ENCODE data around the gene DBP. TPM values are rescaled to one million over a fixed set of nuclear protein-coding genes. Genes with fewer than 3 reads are reported as not detected.
A peak's percentile ranks its signal among the peaks of the same experiment; 100 is the strongest.

DBP gene
- total RNA-seq, 2 donors from 2014 or later = 2.8 to 5.9 TPM

DNA sequence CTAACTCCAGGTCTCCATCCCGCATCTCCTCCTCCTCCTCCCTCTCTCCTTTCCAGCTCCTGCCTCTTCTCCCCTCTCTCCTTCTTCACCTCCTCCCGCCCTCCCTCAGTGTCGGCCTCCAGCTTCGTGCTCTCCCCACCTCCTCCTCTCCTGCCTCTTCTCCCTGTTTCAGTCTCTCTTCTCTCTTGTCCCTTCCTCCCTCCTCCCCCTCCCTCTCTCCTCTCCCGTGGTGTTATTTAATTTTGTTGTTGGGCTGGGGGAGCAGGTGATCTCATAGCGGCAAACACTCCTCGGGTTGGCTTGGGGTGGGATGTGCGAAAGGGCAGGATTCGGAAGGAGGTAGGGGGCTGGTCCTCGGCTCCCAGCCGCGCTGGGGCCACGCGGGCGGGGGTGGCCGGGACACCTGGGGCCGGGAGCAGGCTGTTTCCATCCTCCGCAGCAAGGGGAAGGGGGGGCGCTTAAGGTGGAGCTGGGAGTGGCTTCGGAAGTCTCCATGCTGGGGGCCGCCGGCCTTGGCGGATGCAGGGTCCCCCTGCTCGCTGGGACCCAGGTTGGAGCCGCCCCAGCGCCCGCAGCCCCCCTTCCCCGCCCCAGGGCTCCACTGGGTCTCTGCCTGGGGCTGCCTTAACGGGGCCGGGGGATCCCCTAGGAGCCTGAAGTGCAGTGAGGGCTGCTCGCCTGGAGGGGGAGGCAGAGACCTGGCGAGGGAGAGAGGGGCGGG lies 9.0 kb upstream of the DBP start, which contains the start of gene CA11:
CA11 (minus strand) TSS at position 187 of the 721 bp plus-strand sequence. CDS start 555 bp downstream, outside the sequence.
- H3K4me1 ChIP-seq = peaks cover 0 to 23% of the 10 kb centered on the region in 2 donors
- peak; percentile 88 for DNase-seq (ENCODE audit: low spot score)
- no peaks in the 10 kb centered on the region for H3K9me3 ChIP-seq
- H3K4me3 ChIP-seq = peak within 1 kb of the TSS; percentile 47 to 57
- no peaks in the 10 kb centered on the region for H3K27me3 ChIP-seq
- no peaks in the 10 kb centered on the region for H3K36me3 ChIP-seq
- TF ChIP-seq, protein P1, sequence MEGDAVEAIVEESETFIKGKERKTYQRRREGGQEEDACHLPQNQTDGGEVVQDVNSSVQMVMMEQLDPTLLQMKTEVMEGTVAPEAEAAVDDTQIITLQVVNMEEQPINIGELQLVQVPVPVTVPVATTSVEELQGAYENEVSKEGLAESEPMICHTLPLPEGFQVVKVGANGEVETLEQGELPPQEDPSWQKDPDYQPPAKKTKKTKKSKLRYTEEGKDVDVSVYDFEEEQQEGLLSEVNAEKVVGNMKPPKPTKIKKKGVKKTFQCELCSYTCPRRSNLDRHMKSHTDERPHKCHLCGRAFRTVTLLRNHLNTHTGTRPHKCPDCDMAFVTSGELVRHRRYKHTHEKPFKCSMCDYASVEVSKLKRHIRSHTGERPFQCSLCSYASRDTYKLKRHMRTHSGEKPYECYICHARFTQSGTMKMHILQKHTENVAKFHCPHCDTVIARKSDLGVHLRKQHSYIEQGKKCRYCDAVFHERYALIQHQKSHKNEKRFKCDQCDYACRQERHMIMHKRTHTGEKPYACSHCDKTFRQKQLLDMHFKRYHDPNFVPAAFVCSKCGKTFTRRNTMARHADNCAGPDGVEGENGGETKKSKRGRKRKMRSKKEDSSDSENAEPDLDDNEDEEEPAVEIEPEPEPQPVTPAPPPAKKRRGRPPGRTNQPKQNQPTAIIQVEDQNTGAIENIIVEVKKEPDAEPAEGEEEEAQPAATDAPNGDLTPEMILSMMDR (IDR thresholded peaks at IDR 0.05) = peak; percentile 79 to 95
- peak within 1 kb of the TSS; percentile 79 to 81 for H3K27ac ChIP-seq

DNA sequence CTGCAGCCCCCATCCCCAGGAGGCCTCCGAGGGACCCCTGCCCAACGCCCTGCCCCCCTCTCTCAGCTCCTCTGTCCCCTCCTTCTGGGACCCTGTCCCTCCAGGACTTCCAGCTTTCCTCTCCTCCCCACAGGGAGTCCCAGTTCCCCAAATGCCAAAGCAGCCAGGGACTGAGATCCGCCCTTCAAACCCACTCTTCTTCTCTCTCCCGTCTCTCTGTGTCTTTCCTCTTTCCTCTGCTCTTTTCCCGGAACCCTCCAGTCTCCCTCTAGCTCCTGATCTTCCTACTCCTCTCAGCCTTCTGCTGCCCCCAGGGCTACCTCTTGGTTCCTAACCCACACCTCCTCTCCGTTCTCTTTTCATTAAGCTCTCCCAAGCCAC lies 8.4 kb upstream of the DBP start:
- Histone ChIP-seq H3K27ac (peak overlapping the region; percentile 79 to 81), H3K27me3 (no peaks in the 10 kb centered on the region), H3K4me1 (peaks cover 0 to 23% of the 10 kb centered on the region in 2 donors), H3K9me3 (no peaks in the 10 kb centered on the region), H3K36me3 (no peaks in the 10 kb centered on the region), H3K4me3 (peak overlapping the region; percentile 47 to 57)
- TF ChIP-seq, protein P1 (IDR thresholded peaks at IDR 0.05) = no peak
- no peak for DNase-seq (ENCODE audit: low spot score)

DNA sequence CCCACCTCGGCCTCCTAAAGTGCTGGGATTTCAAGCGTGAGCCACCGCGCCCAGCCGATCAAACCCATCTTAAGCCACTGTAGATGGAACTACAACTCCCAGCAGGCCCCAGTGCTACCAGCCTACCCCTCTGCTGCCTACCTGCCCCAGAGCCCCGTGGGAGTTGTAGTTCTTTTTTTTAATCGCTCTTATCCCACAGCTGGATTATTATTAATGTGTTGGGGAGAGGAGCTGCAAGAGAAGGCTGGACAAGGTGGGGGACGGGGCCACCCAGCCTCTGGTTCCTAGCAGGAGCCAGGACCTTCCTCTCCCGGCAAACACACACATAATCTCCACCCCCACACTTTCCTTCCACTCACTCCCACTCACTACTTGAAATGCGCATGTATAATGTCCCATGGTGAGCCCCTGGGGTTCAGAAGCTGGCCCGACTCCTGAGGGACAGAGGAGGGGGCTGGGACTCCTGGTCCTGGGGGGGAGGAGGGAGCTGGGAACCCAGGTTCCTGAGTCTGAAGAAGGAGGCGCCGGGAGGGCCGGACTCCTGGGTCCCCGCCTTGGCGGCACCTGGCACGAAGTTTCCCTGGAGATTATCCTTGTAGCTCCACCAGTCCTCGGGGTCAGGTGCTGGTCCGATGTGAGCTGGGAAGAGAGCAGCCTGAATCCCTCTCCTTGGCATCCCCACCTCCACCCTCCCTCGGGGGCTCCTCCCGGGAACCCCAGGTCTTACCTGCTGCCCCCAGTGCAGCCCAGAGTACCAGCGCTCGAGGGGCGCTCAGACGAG lies 7.8 kb upstream of the DBP start:
- TF ChIP-seq, protein P1 (IDR thresholded peaks at IDR 0.05) = no peak
- H3K36me3 ChIP-seq = no peaks in the 10 kb centered on the region
- DNase-seq (ENCODE audit: low spot score) = peak; percentile 87

DNA sequence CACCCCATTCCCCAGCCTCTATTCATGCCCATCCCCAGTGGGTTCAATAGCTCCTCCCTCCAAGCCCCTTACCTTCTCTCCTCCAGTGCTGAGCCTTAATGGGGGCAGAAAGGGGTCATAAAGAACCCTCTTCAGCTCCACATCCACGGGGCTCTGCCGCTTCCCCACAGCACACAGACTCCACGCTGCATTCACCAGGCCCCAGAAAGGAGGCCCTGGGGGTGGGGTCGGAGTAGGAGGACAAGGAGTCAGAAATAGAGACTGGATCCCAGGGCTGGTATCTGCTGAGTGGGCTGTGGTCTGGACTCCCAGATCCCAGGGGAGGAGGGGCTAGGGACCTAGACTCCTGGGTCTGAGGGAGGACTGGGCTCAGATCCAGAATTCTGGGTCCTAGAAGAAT lies 7.2 kb upstream of the DBP start:
- no peak for DNase-seq (ENCODE audit: low spot score)
- H3K4me3 ChIP-seq = no peak overlapping the region
- peaks cover 0 to 23% of the 10 kb centered on the region in 2 donors for H3K4me1 ChIP-seq
- TF ChIP-seq, protein P1 (IDR thresholded peaks at IDR 0.05) = no peak
- no peaks in the 10 kb centered on the region for H3K27me3 ChIP-seq
- H3K27ac ChIP-seq = no peak overlapping the region
- no peaks in the 10 kb centered on the region for H3K9me3 ChIP-seq
- no peaks in the 10 kb centered on the region for H3K36me3 ChIP-seq

More for the DNA sequence above, 7.8 kb upstream of the DBP start:
- H3K9me3 ChIP-seq = no peaks in the 10 kb centered on the region
- H3K27me3 ChIP-seq = no peaks in the 10 kb centered on the region
- peak overlapping the region; percentile 79 to 81 for H3K27ac ChIP-seq
- peaks cover 0 to 23% of the 10 kb centered on the region in 2 donors for H3K4me1 ChIP-seq
- H3K4me3 ChIP-seq = peak overlapping the region; percentile 47 to 57

DNA sequence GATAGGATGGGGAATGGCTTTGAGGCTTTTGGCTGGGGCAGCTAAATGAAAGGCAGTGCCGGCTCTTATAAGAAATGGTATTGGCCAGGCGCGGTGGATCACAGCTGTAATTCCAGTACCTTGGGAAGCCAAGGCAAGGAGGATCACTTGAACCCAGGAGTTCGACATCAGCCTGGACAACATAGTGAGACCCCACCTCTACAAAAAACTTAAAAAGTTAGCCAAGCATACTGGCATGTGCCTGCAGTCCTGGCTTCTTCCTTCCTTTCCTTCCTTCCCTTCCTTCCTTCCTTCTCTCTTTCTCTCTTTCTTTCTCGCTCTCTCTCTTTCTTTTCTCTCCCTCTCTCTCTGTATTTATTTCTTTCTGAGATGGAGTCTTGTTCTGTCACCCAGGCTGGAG lies 5.7 kb upstream of the DBP start:
- no peak overlapping the region for H3K4me3 ChIP-seq
- TF ChIP-seq, protein P1 (IDR thresholded peaks at IDR 0.05) = no peak
- H3K4me1 ChIP-seq = peaks cover 0 to 29% of the 10 kb centered on the region in 2 donors
- no peaks in the 10 kb centered on the region for H3K9me3 ChIP-seq
- no peak for DNase-seq (ENCODE audit: low spot score)
- no peak overlapping the region for H3K27ac ChIP-seq
- no peaks in the 10 kb centered on the region for H3K27me3 ChIP-seq
- H3K36me3 ChIP-seq = no peaks in the 10 kb centered on the region
